Ascending aorta (tissue), 2 donors: Measurements from ENCODE around the gene FBRSL1. TPM values are rescaled to one million over a fixed set of nuclear protein-coding genes. Genes with fewer than 3 reads are reported as not detected.

Source experiments
- DNase-seq, 2 donors: peaks; one replicate each; pipeline ENCODE4 v3.0.0-alpha.2; 2019; ENCODE audit warnings: low spot score in 2 of 2
- H3K27ac ChIP-seq, 2 donors: fragments of 200-600 bp; sonication (generic); one replicate each; pipeline ENCODE4 v1.5.1; 2016 to 2017; ENCODE audit warnings: mild to moderate bottlenecking in 1 of 2
- H3K27me3 ChIP-seq: fragments of 200-600 bp; sonication (generic); one replicate; pipeline ENCODE4 v1.5.1; 2017
- H3K36me3 ChIP-seq, 2 donors: fragments of 200-600 bp; sonication (generic); one replicate each; pipeline ENCODE4 v1.5.1; 2016
- H3K4me1 ChIP-seq, 2 donors: fragments of 200-600 bp; sonication (generic); one replicate each; pipeline ENCODE4 v1.5.1; 2016 to 2017; ENCODE audit warnings: mild to moderate bottlenecking in 1 of 2
- H3K4me3 ChIP-seq, 2 donors: fragments of 200-600 bp; sonication (generic); one replicate each; pipeline ENCODE4 v1.5.1; 2016 to 2017; ENCODE audit warnings: mild to moderate bottlenecking in 1 of 2
- H3K9me3 ChIP-seq, 2 donors: fragments of 200-600 bp; sonication (generic); one replicate each; pipeline ENCODE4 v1.5.1; 2016
- CTCF ChIP-seq, 3 experiments: fragments of 200-600 bp in 2 of 3; fragments of 450-650 bp in 1 of 3; sonication (generic) in 2 of 3; IDR thresholded peaks; one replicate each; pipeline ENCODE4 v1.5.1; 2016 to 2019; ENCODE audit warnings: antibody characterized with exemption in 3 of 3, mild to moderate bottlenecking in 1 of 3, moderate library complexity in 1 of 3
- intact Hi-C: fragments of 100-400 bp; cut with DNase I; formaldehyde crosslinking; loops from one replicate; pipeline ENCODE4 v1.15.1; 2023
- total RNA-seq: library from RNA; depleted of rRNA; stranded (reverse); fragments of >200 nt; gene quantifications from one replicate; pipeline ENCODE4 v1.1.0, GENCODE V29; 2016

FBRSL1 gene
- total RNA-seq, 1 donor from 2014 or later, result 40.7 TPM

GRCh38 chr12:132500142-132500855 is 10.3 kb downstream of the FBRSL1 start:
- no peaks in the 10 kb centered on the region for H3K9me3 ChIP-seq
- no peak overlapping the region for H3K27ac ChIP-seq
- no peaks in the 10 kb centered on the region for H3K36me3 ChIP-seq
- TF ChIP-seq CTCF (IDR thresholded peaks at IDR 0.05), result no peak
- H3K4me1 ChIP-seq, result peaks cover 0 to 7% of the 10 kb centered on the region in 2 donors
- H3K4me3 ChIP-seq, result no peak overlapping the region
- DNase-seq, result no peak
- H3K27me3 ChIP-seq, result no peaks in the 10 kb centered on the region
- intact Hi-C loops, result no loop called here

GRCh38 chr12:132500856-132501180 is 10.9 kb downstream of the FBRSL1 start:
- Histone ChIP-seq H3K27me3 (no peaks in the 10 kb centered on the region), H3K9me3 (no peaks in the 10 kb centered on the region), H3K4me3 (no peak overlapping the region), H3K27ac (no peak overlapping the region), H3K4me1 (peaks cover 5 to 9% of the 10 kb centered on the region in 2 donors), H3K36me3 (no peaks in the 10 kb centered on the region)
- intact Hi-C loops, result no loop called here
- no peak for DNase-seq
- TF ChIP-seq CTCF (IDR thresholded peaks at IDR 0.05), result no peak

GRCh38 chr12:132501204-132501940 is 11.4 kb downstream of the FBRSL1 start:
- intact Hi-C loops, result no loop called here
- no peak overlapping the region for H3K27ac ChIP-seq

GRCh38 chr12:132502149-132502881 is 12.4 kb downstream of the FBRSL1 start:
- TF ChIP-seq CTCF (IDR thresholded peaks at IDR 0.05), result no peak
- H3K27me3 ChIP-seq, result no peaks in the 10 kb centered on the region
- no peak for DNase-seq
- H3K27ac ChIP-seq, result no peak overlapping the region
- H3K9me3 ChIP-seq, result no peaks in the 10 kb centered on the region
- H3K4me1 ChIP-seq, result peaks cover 11 to 22% of the 10 kb centered on the region in 2 donors
- H3K4me3 ChIP-seq, result no peak overlapping the region
- no peaks in the 10 kb centered on the region for H3K36me3 ChIP-seq
- intact Hi-C loops, result no loop called here

More at GRCh38 chr12:132501204-132501940, 11.4 kb downstream of the FBRSL1 start:
- Histone ChIP-seq H3K36me3 (no peaks in the 10 kb centered on the region), H3K9me3 (no peaks in the 10 kb centered on the region), H3K27me3 (no peaks in the 10 kb centered on the region), H3K4me1 (peaks cover 9 to 15% of the 10 kb centered on the region in 2 donors), H3K4me3 (no peak overlapping the region)
- no peak for DNase-seq
- no peak for TF ChIP-seq CTCF (IDR thresholded peaks at IDR 0.05)

- Histone ChIP-seq H3K4me1 (peaks cover 11 to 22% of the 10 kb centered on the region in 2 donors), H3K27ac (no peak overlapping the region), H3K9me3 (no peaks in the 10 kb centered on the region), H3K27me3 (no peaks in the 10 kb centered on the region), H3K36me3 (no peaks in the 10 kb centered on the region), H3K4me3 (no peak overlapping the region)
- intact Hi-C loops, result no loop called here
- no peak for TF ChIP-seq CTCF (IDR thresholded peaks at IDR 0.05)
- DNase-seq, result no peak
These were observed 12.9 kb downstream of the FBRSL1 start for GRCh38 chr12:132502882-132503193.
